Calu3 (cell line): ENCODE measurements around the gene ZNF335. TPM values are rescaled to one million over a fixed set of nuclear protein-coding genes. Genes with fewer than 3 reads are reported as not detected.
A peak's percentile ranks its signal among the peaks of the same experiment; 100 is the strongest.
"Not testable (repeated sequence)": the region's sequence is repeated elsewhere in the genome, so short reads cannot be mapped to it uniquely, and the experiment has no call there.

ENCODE experiments used
- BruUV-seq: library from RNA; stranded (reverse); fragments of 400-500 nt; replicated peaks from 2 replicates; lab custom pipeline; 2021; lab: Mats Ljungman, UMichigan
- CTCF ChIA-PET: fragments of 300-600 bp; sonication (Branson Sonifier 250); formaldehyde crosslinking; loops from one replicate; lab custom pipeline; 2022; ENCODE audit warnings: antibody characterized with exemption; lab: Charles Lee
- DNase-seq: peaks from one replicate; pipeline ENCODE4 v3.0.0; 2022
- H3K27ac Mint-ChIP-seq: one replicate; pipeline ENCODE4 v1.8.0; 2022; ENCODE audit warnings: mixed read lengths; ENCODE audit not compliant: unreplicated experiment
- H3K27me3 Mint-ChIP-seq: one replicate; pipeline ENCODE4 v1.8.0; 2022; ENCODE audit warnings: mixed read lengths; ENCODE audit not compliant: unreplicated experiment
- H3K36me3 Mint-ChIP-seq: one replicate; pipeline ENCODE4 v1.8.0; 2022; ENCODE audit warnings: mild to moderate bottlenecking, moderate library complexity, mixed read lengths; ENCODE audit not compliant: insufficient read depth, unreplicated experiment
- H3K4me1 Mint-ChIP-seq: one replicate; pipeline ENCODE4 v1.8.0; 2022; ENCODE audit warnings: mild to moderate bottlenecking, low read depth, mixed read lengths; ENCODE audit not compliant: unreplicated experiment
- H3K4me3 Mint-ChIP-seq: one replicate; pipeline ENCODE4 v1.8.0; 2022; ENCODE audit warnings: mild to moderate bottlenecking, low read depth, moderate library complexity, mixed read lengths; ENCODE audit not compliant: unreplicated experiment
- H3K9me3 Mint-ChIP-seq: one replicate; pipeline ENCODE4 v1.8.0; 2022; ENCODE audit warnings: low read depth, mixed read lengths; ENCODE audit not compliant: unreplicated experiment
- CTCF ChIP-seq: fragments of 200-600 bp; IDR thresholded peaks from one replicate; pipeline ENCODE4 v1.8.0; 2022; ENCODE audit warnings: antibody characterized with exemption; ENCODE audit not compliant: unreplicated experiment
- intact Hi-C: fragments of 100-400 bp; cut with micrococcal nuclease; formaldehyde crosslinking; loops from one replicate; pipeline ENCODE4 v1.10.0; 2022; ENCODE audit not compliant: unreplicated experiment
- total RNA-seq: library from RNA; stranded (reverse); gene quantifications from 2 replicates; pipeline ENCODE4 v1.2.3, GENCODE V29; 2022

ZNF335 gene
- total RNA-seq, 1 experiment from 2014 or later = 31.9 TPM

GRCh38 chr20:45933266-45934045 is 38.5 kb downstream of the ZNF335 start:
- H3K9me3 Mint-ChIP-seq = no peaks in the 10 kb centered on the region
- peaks cover 4% of the 10 kb centered on the region for H3K27me3 Mint-ChIP-seq
- H3K4me1 Mint-ChIP-seq = peaks cover 4% of the 10 kb centered on the region
- BruUV-seq = no TSS peak
- CTCF ChIA-PET = interaction anchor here (0.6 to 2.3 kb wide), 11 partner anchors 9 to 134 kb away, joined by 3 to 7 read pairs (median 3); partner anchors contain the start of gene ZSWIM1
- peak; percentile 44 for TF ChIP-seq CTCF
- peak; percentile 90 for DNase-seq
- H3K4me3 Mint-ChIP-seq = peak overlapping the region; percentile 100
- H3K36me3 Mint-ChIP-seq = peaks cover 53% of the 10 kb centered on the region
- H3K27ac Mint-ChIP-seq = peak overlapping the region; percentile 99
- intact Hi-C loops = no loop called here

- Mint-ChIP-seq H3K27me3 (peaks cover 21% of the 10 kb centered on the region), H3K36me3 (peaks cover 40% of the 10 kb centered on the region)
- H3K27ac Mint-ChIP-seq, H3K4me3 Mint-ChIP-seq, H3K9me3 Mint-ChIP-seq, DNase-seq, BruUV-seq, CTCF ChIA-PET, H3K4me1 Mint-ChIP-seq, intact Hi-C loops: not testable (repeated sequence)
Measured at GRCh38 chr20:45931680-45932079, 40.3 kb downstream of the ZNF335 start.

GRCh38 chr20:45927071-45927878 is 44.7 kb downstream of the ZNF335 start:
- no peak for DNase-seq
- no TSS peak for BruUV-seq
- Mint-ChIP-seq H3K4me3 (no peak overlapping the region), H3K27me3 (peaks cover 43% of the 10 kb centered on the region), H3K27ac (no peak overlapping the region), H3K36me3 (peaks cover 6% of the 10 kb centered on the region), H3K4me1 (no peaks in the 10 kb centered on the region), H3K9me3 (no peaks in the 10 kb centered on the region)
- CTCF ChIA-PET = interaction anchor here (0.6 to 0.7 kb wide), 3 partner anchors 12 to 108 kb away, joined by 3 to 7 read pairs (median 3); no protein-coding TSS in a partner anchor
- TF ChIP-seq CTCF = no peak
- intact Hi-C loops = no loop called here

- H3K36me3 Mint-ChIP-seq = peaks cover 3% of the 10 kb centered on the region
Measured at GRCh38 chr20:45926731-45927070, 45.3 kb downstream of the ZNF335 start.

More at GRCh38 chr20:45926731-45927070, 45.3 kb downstream of the ZNF335 start:
- no TSS peak for BruUV-seq
- Mint-ChIP-seq H3K27ac (no peak overlapping the region), H3K4me3 (no peak overlapping the region), H3K9me3 (no peaks in the 10 kb centered on the region), H3K27me3 (peaks cover 49% of the 10 kb centered on the region), H3K4me1 (no peaks in the 10 kb centered on the region)
- no peak for TF ChIP-seq CTCF
- no peak for DNase-seq
- CTCF ChIA-PET = interaction anchor here (0.6 kb wide), 1 partner anchor 107 kb away, joined by 3 read pairs; no protein-coding TSS in a partner anchor
- intact Hi-C loops = no loop called here
